ENCODE results near the gene C5AR2.

GRCh38 chr19:47372603-47373002 is 40.6 kb downstream of the C5AR2 start:
- TF ChIP-seq CTCF (conservative IDR thresholded peaks at IDR 0.05 in 1 of 2, IDR thresholded peaks at IDR 0.05 in 1 of 2; ENCODE audit: low read depth in 1 of 2, low read length in 2 of 2) = no peak
- no peak for TF ChIP-seq EZH2 (IDR thresholded peaks at IDR 0.05; ENCODE audit: low read length, missing control alignments)

All from fibroblast of lung (primary cell).